Adipose tissue (tissue), 3 donors: Measurements from ENCODE around the gene LY9. TPM values are rescaled to one million over a fixed set of nuclear protein-coding genes. Genes with fewer than 3 reads are reported as not detected.
"Not testable (repeated sequence)": the region's sequence is repeated elsewhere in the genome, so short reads cannot be mapped to it uniquely, and the experiment has no call there.

Source experiments
- H3K27ac ChIP-seq: one replicate; pipeline ENCODE4 v1.5.1; 2013; ENCODE audit warnings: low read depth, low read length
- WGBS, 3 donors: extraction: QIAGEN DNeasy Blood & Tissue Kit; methylation state at CpG; one replicate each; pipeline ENCODE4 v1.1.7; 2013; 5-methylcytosine and 5-hydroxymethylcytosine counted together
- polyA plus RNA-seq, 3 donors: library from polyadenylated mRNA; stranded (reverse); fragments of 200-250 nt; gene quantifications; one replicate each; pipeline ENCODE4 v1.2.3, GENCODE V29; 2013
- donor health status: healthy with polysubstance abuse.
- donor health status: Bipolar disorder and iron deficiency.
- donor health status: healthy.

Gene LY9
- polyA plus RNA-seq, 3 donors = 0.44 to 0.52 TPM; not detected in 1

GRCh38 chr1:160855181-160855981, 59.4 kb downstream of the LY9 start:
- WGBS, 3 donors = 48 to 70% (median 50%) methylated on average over 9 of the region's 9 CpGs
- no peak overlapping the region for H3K27ac ChIP-seq

GRCh38 chr1:160858097-160858496, 62.1 kb downstream of the LY9 start:
- WGBS, 3 donors = 39 to 45% (median 43%) methylated on average over 4 of the region's 4 CpGs
- H3K27ac ChIP-seq = no peak overlapping the region

DNA sequence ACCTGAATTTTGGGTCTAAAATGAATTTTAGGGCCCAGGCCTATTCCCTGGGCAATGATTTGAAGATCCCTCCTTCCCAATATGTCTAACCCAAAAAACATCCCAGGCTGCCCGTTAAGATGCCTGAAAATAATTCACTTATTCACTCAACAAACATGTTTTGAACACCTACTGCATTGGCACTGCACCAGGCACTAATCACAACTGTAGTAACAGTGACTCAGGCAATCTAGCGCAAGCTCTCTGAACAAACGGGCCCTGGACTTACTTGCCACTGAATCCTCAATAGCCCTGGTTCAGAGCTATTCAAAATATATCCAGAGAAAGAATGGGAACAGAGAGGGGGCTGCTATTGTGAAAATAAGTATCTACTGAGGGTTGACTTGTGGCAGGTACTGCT, 62.5 kb downstream of the LY9 start:
- WGBS, 3 donors = 54 to 62% (median 60%) methylated on average over 3 of the region's 3 CpGs
- H3K27ac ChIP-seq = no peak overlapping the region

DNA sequence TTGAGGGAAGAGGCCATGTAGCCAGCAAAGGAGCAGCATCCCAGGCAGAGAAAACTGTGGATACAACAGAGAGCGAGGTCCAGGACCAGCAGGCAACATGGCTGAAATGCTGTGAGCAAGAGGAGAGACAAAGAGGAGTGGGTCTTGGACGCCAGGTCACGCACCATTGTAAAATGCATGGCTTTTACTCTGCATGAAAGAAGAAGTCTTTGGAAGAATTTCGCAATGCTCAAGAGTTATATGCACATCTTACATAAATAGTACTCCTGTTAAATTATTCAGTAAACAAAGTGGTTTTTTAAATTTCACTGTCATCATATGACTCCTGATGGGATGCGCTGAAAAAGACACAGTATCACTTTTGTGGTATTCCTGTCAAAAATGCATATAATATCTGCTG, 63.2 kb downstream of the LY9 start:
- no peak overlapping the region for H3K27ac ChIP-seq
- WGBS, 3 donors = 67 to 93% (median 71%) methylated on average over 5 of the region's 5 CpGs

DNA sequence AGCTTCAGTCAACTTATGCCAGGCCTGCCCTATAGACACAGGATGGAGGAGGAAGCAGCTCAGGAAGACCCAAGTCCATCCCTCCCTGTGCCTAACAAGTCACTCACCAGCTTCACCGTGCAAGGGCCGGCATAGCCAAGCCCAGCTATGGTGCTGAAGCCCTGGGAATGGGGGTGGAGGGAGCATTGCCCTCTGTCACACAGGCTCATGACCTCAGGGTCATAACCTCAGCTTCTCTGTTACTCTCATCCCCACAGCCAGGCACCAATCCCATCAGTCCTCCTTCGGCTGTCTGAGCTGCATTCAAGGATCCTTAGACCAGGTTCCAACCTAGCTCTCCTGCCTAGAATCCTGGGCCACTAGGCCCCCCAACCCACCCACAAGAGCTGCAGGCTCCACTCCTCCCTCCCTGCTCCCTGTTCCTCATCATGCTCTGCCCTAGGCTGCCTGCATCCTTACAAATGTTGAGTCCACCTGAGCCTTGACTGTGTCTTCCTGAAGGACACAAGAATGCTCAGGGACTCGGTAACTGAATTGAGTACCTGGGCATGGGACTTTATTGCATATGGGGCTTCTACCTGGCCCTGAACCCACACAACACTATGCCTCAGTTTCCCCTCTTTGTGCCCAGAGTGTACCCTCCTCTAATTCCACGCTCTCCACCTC, 65.0 kb downstream of the LY9 start:
- H3K27ac ChIP-seq = no peak overlapping the region
- WGBS, 3 donors = 63 to 78% (median 76%) methylated on average over 5 of the region's 5 CpGs

DNA sequence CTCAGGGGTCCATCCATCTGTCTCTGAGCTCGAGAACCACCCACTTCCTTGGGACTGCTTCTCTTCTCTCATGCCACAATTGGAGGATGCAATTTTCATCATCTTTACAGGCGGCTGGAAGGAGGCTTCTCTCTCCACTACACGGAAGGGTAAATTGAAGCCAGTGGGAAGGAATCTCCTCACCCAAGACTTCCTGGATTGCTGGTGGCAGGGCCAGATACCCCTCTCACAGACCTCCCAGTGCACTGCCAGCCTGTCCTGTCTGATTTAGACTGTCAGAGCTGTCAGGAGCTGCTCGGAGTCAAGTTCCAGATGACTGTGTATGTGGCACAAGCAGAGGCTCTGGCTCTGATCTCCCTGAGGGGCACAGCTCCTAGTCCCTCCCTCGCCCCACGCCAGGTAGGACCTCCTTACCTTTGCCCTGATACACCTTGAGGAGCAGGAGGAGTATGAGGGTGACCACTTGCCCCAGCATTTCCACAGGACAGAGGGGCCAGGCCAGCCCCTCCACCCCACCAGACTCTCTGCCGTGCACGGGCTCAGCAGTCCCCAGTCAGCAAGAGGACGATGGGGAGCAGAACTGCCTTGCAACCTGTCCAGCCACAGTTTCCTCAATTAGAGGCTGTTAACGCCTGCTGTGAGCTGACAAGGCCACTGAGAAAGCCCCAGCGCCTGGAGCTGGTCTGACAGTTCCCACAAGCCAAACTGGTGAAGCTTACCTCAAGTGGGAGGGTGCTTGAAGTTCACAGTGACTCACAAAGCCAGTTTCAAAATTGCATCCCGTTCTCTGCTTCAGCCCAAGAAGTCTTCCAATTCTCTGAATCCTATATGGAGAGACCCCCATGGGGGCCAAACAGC, 66.5 kb downstream of the LY9 start, which contains the start of gene CD244:
Gene CD244 (minus strand): TSS at position 685 of the 858 bp plus-strand sequence. CDS start 210 bp downstream, at position 475.
- WGBS, 3 donors = 31 to 68% (median 35%) methylated on average over 12 of the region's 12 CpGs
- no peak within 1 kb of the TSS for H3K27ac ChIP-seq

GRCh38 chr1:160863061-160863773, 67.2 kb downstream of the LY9 start:
- 56 to 88% (median 65%) methylated on average over 11 of the region's 11 CpGs for WGBS, 3 donors
- H3K27ac ChIP-seq = no peak overlapping the region

- no peak overlapping the region for H3K27ac ChIP-seq
- WGBS, 3 donors = 58 to 94% (median 61%) methylated on average over 4 of the region's 4 CpGs
These were observed 67.8 kb downstream of the LY9 start for GRCh38 chr1:160863774-160864131.

GRCh38 chr1:160864173-160864572, 68.2 kb downstream of the LY9 start:
- 48 to 72% (median 56%) methylated on average over 2 of the region's 2 CpGs for WGBS, 3 donors

DNA sequence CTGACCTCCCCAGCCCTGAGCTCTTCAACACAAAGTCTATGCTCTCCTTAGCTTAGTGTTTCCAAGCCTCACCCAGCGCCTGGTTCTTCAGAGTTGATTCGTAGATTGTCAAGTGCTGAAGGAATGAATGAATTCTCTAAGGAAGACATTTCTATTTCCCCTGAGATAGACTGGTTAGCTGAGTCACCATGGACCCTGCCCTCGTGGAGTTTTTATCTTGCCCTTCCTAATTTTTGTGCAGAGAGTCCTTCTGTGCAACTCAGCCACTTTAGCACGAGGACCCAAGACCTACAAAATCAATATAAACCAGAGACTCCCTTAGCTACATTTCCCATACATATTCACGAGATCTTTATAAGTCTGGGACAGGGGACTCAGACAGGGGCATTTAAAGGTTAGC, 69.4 kb downstream of the LY9 start:
- H3K27ac ChIP-seq = no peak overlapping the region
- WGBS, 3 donors = 75 to 82% (median 78%) methylated on average over 5 of the region's 5 CpGs

More at GRCh38 chr1:160864173-160864572, 68.2 kb downstream of the LY9 start:
- H3K27ac ChIP-seq = no peak overlapping the region

- H3K27ac ChIP-seq = no peak overlapping the region
These were observed 70.2 kb downstream of the LY9 start for GRCh38 chr1:160866001-160866694.

DNA sequence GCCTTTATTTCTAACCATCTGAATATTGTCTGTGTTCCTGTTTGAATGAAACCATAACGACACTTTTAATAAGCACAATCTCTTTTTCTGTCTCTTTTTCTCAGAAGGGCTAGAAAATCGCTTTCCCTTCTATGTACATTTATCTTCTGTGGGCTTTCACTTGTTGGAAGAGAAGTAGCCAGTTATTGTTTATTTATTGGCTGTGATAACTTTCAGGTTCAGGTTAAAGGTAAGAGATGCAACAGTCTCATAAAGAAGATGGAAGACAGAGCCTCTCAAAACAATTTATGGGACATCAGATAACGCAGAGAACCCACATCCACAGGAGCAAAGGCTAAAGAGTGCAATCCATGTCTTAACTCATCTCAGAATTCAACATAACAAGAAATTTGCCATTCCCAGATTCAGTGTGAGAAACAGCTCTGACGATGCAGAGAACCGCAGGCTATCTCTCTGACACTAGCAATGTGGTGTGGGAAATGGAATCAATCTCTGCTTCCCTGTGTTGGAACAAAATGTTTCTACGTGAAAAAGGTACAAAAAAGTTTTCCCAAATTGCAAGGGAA, 70.8 kb downstream of the LY9 start:
- no peak overlapping the region for H3K27ac ChIP-seq
- WGBS, 3 donors = 57 to 74% (median 60%) methylated on average over 6 of the region's 6 CpGs

GRCh38 chr1:160867651-160868050, 71.7 kb downstream of the LY9 start:
- WGBS, 3 donors = 33 to 76% (median 42%) methylated on average over 4 of the region's 4 CpGs
- not testable (repeated sequence) for H3K27ac ChIP-seq

DNA sequence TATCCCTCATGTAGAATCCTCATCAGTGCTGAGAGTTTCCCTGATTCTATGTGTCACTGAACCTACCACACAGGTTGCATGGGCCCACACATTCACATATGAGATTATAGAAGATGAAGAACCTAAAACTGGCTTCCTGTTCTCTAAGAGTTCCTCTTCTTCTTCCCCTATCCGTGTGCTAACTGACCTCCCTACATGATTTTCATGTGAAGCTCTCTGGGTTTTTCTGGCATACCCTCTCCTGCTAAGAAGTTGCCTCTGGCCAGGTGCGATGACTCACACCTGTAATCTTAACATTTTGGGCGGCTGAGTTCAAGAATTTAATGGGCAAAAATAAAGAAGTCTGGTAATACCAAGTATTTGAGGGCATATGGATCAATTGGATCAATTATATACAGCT, 72.2 kb downstream of the LY9 start:
- H3K27ac ChIP-seq = no peak overlapping the region
- WGBS, 3 donors = 53 to 76% (median 54%) methylated on average over 3 of the region's 3 CpGs

DNA sequence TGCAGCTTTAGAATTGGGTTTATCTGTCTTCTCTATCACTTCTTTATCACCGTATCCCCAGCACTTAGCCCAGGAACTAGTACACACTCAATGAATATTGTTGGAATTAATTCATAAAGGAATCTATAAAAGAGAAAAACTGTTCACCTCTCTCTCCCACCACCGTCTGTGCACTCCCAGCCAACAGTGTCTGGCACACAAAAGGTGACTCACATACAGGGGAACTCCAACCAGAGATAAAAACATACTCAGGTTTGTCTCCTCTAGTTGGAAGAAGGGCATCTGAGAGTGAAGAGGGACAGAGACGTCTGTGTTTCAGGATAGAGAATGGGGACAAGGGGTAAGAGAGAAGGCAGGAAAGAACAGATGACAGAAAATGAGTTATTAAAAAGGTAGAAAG, 79.0 kb downstream of the LY9 start:
- no peak overlapping the region for H3K27ac ChIP-seq
- 57 to 76% (median 69%) methylated on average over 3 of the region's 3 CpGs for WGBS, 3 donors

DNA sequence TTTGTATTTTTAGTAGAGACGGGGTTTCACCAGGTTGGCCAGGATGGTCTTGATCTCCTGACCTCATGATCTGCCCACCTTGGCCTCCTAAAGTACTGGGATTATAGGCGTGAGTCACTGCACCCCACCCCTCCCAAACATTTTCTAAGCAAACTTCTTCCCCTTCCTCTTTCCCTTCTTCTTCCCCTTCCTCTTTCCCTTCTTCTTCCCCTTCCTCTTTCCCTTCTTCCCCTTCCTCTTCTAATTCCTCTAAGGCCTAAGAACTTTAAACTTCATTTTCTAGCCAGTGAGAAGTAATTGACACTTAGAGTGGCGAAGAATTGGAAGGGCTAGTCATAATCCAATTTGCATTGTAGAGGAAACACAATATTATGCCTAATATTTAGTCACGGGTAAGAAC, 79.6 kb downstream of the LY9 start:
- H3K27ac ChIP-seq = not testable (repeated sequence)
- WGBS, 3 donors = 65 to 81% (median 66%) methylated on average over 4 of the region's 4 CpGs

GRCh38 chr1:160876311-160876710, 80.3 kb downstream of the LY9 start:
- WGBS, 3 donors = 41 to 86% (median 51%) methylated on average over 5 of the region's 5 CpGs
- H3K27ac ChIP-seq = no peak overlapping the region

- no peak overlapping the region for H3K27ac ChIP-seq
These were observed 81.2 kb downstream of the LY9 start for GRCh38 chr1:160877221-160877620.
